ENCODE data around the gene DMKN. TPM values are rescaled to one million over a fixed set of nuclear protein-coding genes. Genes with fewer than 3 reads are reported as not detected.

The DMKN gene
- not detected in 2 replicates for total RNA-seq

GRCh38 chr19:35513628-35514281 lies at the start of gene DMKN:
Gene DMKN, minus strand, starts transcription at chr19:35513649. Its CDS starts 174 bp downstream, at chr19:35513475.

GRCh38 chr19:35545001-35545854 lies 31.8 kb upstream of the DMKN start, which contains the start of gene TMEM147:
Gene TMEM147, plus strand, starts transcription at chr19:35545626. Its CDS starts 114 bp downstream, at chr19:35545740.

GRCh38 chr19:35533201-35533821 lies 19.9 kb upstream of the DMKN start, which contains the start of gene GAPDHS:
Gene GAPDHS, plus strand, starts transcription at chr19:35533456. Its CDS starts 72 bp downstream, at chr19:35533528.

GRCh38 chr19:35528218-35529038 lies 15.0 kb upstream of the DMKN start, which contains the start of gene SBSN:
Gene SBSN, minus strand, starts transcription at chr19:35528311. Its CDS starts 30 bp downstream, at chr19:35528281.

GRCh38 chr19:35490364-35490763 lies 23.1 kb downstream of the DMKN start, which contains the start of gene KRTDAP:
Gene KRTDAP, minus strand, starts transcription at chr19:35490464. Its CDS starts 22 bp downstream, at chr19:35490442.

GRCh38 chr19:35447606-35448469 lies 65.6 kb downstream of the DMKN start, which contains the start of gene FFAR2:
Gene FFAR2, plus strand, starts transcription at chr19:35448257. Its CDS starts 1,458 bp downstream, at chr19:35449715.

Other genes starting within 250 kb of the DMKN start
- gene USF2, start 244.7 kb downstream of the DMKN start, total RNA-seq: 39.9 and 49.2 TPM in 2 replicates
- under 0.01 and 0.09 TPM in 2 replicates for gene HAMP, start 231.1 kb downstream of the DMKN start, total RNA-seq
- gene MAG, start 221.5 kb downstream of the DMKN start, total RNA-seq: not detected in 2 replicates
- gene CD22, start 184.5 kb downstream of the DMKN start, total RNA-seq: not detected in 2 replicates
- not detected in 2 replicates for gene FFAR1, start 165.7 kb downstream of the DMKN start, total RNA-seq
- gene FFAR3, start 155.2 kb downstream of the DMKN start, total RNA-seq: not detected in 2 replicates
- not detected in 2 replicates for gene GPR42, start 142.6 kb downstream of the DMKN start, total RNA-seq
- gene FFAR2, start 65.4 kb downstream of the DMKN start, total RNA-seq: not detected in 2 replicates
- not detected in 2 replicates for gene KRTDAP, start 23.2 kb downstream of the DMKN start, total RNA-seq
- 0.09 TPM in 1 of 2 replicates, not detected in the other for gene SBSN, start 14.7 kb upstream of the DMKN start, total RNA-seq
- not detected in 2 replicates for gene GAPDHS, start 19.8 kb upstream of the DMKN start, total RNA-seq
- 72.9 and 73.4 TPM in 2 replicates for gene TMEM147, start 32.0 kb upstream of the DMKN start, total RNA-seq
- gene ATP4A, start 50.0 kb upstream of the DMKN start, total RNA-seq: not detected in 2 replicates
- gene PMIS2, start 72.5 kb upstream of the DMKN start, total RNA-seq: not detected in 2 replicates
- gene HAUS5, start 99.1 kb upstream of the DMKN start, total RNA-seq: 6.5 and 6.7 TPM in 2 replicates
- gene RBM42, start 115.4 kb upstream of the DMKN start, total RNA-seq: 35.3 and 36.1 TPM in 2 replicates
- 0.09 and 0.18 TPM in 2 replicates for gene ETV2, start 128.1 kb upstream of the DMKN start, total RNA-seq
- gene COX6B1, start 134.7 kb upstream of the DMKN start, total RNA-seq: 365 and 476 TPM in 2 replicates
- gene UPK1A, start 152.9 kb upstream of the DMKN start, total RNA-seq: not detected in 2 replicates
- gene ZBTB32, start 190.9 kb upstream of the DMKN start, total RNA-seq: not detected in 2 replicates
- 6.2 and 8.8 TPM in 2 replicates for gene KMT2B, start 204.4 kb upstream of the DMKN start, total RNA-seq
- gene IGFLR1, start 228.8 kb upstream of the DMKN start, total RNA-seq: 0.09 and 1.3 TPM in 2 replicates
- 2.9 and 4.8 TPM in 2 replicates for gene U2AF1L4, start 231.8 kb upstream of the DMKN start, total RNA-seq
- 10.3 and 18.1 TPM in 2 replicates for gene PSENEN, start 232.0 kb upstream of the DMKN start, total RNA-seq
- 4.0 and 9.5 TPM in 2 replicates for gene LIN37, start 234.9 kb upstream of the DMKN start, total RNA-seq
- 0.09 and 2.8 TPM in 2 replicates for gene HSPB6, start 243.4 kb upstream of the DMKN start, total RNA-seq
- gene PROSER3, start 244.5 kb upstream of the DMKN start, total RNA-seq: 2.2 and 2.3 TPM in 2 replicates